ENCODE measurements around the gene ABCB7.

The ABCB7 gene

GRCh38 chrX:75107863-75108509 lies 48.1 kb downstream of the ABCB7 start:
- no peak overlapping the region for H3K9ac ChIP-seq
- no peaks in the 10 kb centered on the region for H3K36me3 ChIP-seq (ENCODE audit: insufficient read depth)
- H2AFZ ChIP-seq (ENCODE audit: low read depth), result no peak overlapping the region
- no peaks in the 10 kb centered on the region for H3K4me1 ChIP-seq (ENCODE audit: low read depth, poor library complexity, severe bottlenecking)
- H3K4me2 ChIP-seq, result no peak overlapping the region
- no peaks in the 10 kb centered on the region for H4K20me1 ChIP-seq (ENCODE audit: insufficient read depth)
- H3K27me3 ChIP-seq (ENCODE audit: insufficient read depth, low read depth), result no peaks in the 10 kb centered on the region
- TF ChIP-seq CTCF (conservative IDR thresholded peaks at IDR 0.05; ENCODE audit: low read depth, low read length), result no peak
- H3K27ac ChIP-seq, result no peak overlapping the region
- H3K79me2 ChIP-seq (ENCODE audit: insufficient read depth, low read depth), result no peaks in the 10 kb centered on the region
- no peak overlapping the region for H3K4me3 ChIP-seq (IDR thresholded peaks at IDR 0.05; ENCODE audit: insufficient read depth, low read depth, low read length)

GRCh38 chrX:75106772-75107171 lies 49.3 kb downstream of the ABCB7 start:
- H3K4me2 ChIP-seq, result no peak overlapping the region

GRCh38 chrX:75096331-75096730 lies 59.8 kb downstream of the ABCB7 start:
- Histone ChIP-seq H3K4me1 (ENCODE audit: low read depth, poor library complexity, severe bottlenecking) (no peaks in the 10 kb centered on the region), H3K4me3 (IDR thresholded peaks at IDR 0.05; ENCODE audit: insufficient read depth, low read depth, low read length) (no peak overlapping the region), H3K4me2 (no peak overlapping the region), H3K27ac (no peak overlapping the region), H3K27me3 (ENCODE audit: insufficient read depth, low read depth) (no peaks in the 10 kb centered on the region), H3K9ac (no peak overlapping the region), H3K79me2 (ENCODE audit: insufficient read depth, low read depth) (no peaks in the 10 kb centered on the region), H2AFZ (ENCODE audit: low read depth) (no peak overlapping the region), H4K20me1 (ENCODE audit: insufficient read depth) (no peaks in the 10 kb centered on the region), H3K36me3 (ENCODE audit: insufficient read depth) (no peaks in the 10 kb centered on the region)
- TF ChIP-seq CTCF (conservative IDR thresholded peaks at IDR 0.05; ENCODE audit: low read depth, low read length), result no peak

More at GRCh38 chrX:75106772-75107171, 49.3 kb downstream of the ABCB7 start:
- no peaks in the 10 kb centered on the region for H3K4me1 ChIP-seq (ENCODE audit: low read depth, poor library complexity, severe bottlenecking)
- no peak overlapping the region for H2AFZ ChIP-seq (ENCODE audit: low read depth)
- H4K20me1 ChIP-seq (ENCODE audit: insufficient read depth), result no peaks in the 10 kb centered on the region
- H3K27ac ChIP-seq, result no peak overlapping the region
- H3K36me3 ChIP-seq (ENCODE audit: insufficient read depth), result no peaks in the 10 kb centered on the region
- no peak for TF ChIP-seq CTCF (conservative IDR thresholded peaks at IDR 0.05; ENCODE audit: low read depth, low read length)
- no peaks in the 10 kb centered on the region for H3K79me2 ChIP-seq (ENCODE audit: insufficient read depth, low read depth)
- no peaks in the 10 kb centered on the region for H3K27me3 ChIP-seq (ENCODE audit: insufficient read depth, low read depth)
- no peak overlapping the region for H3K9ac ChIP-seq
- H3K4me3 ChIP-seq (IDR thresholded peaks at IDR 0.05; ENCODE audit: insufficient read depth, low read depth, low read length), result no peak overlapping the region

- no peak for TF ChIP-seq CTCF (conservative IDR thresholded peaks at IDR 0.05; ENCODE audit: low read depth, low read length)
- no peaks in the 10 kb centered on the region for H3K36me3 ChIP-seq (ENCODE audit: insufficient read depth)
- H2AFZ ChIP-seq (ENCODE audit: low read depth), result no peak overlapping the region
- no peak overlapping the region for H3K9ac ChIP-seq
- no peaks in the 10 kb centered on the region for H4K20me1 ChIP-seq (ENCODE audit: insufficient read depth)
- H3K4me1 ChIP-seq (ENCODE audit: low read depth, poor library complexity, severe bottlenecking), result no peaks in the 10 kb centered on the region
- H3K4me3 ChIP-seq (IDR thresholded peaks at IDR 0.05; ENCODE audit: insufficient read depth, low read depth, low read length), result no peak overlapping the region
- H3K27ac ChIP-seq, result no peak overlapping the region
- H3K79me2 ChIP-seq (ENCODE audit: insufficient read depth, low read depth), result no peaks in the 10 kb centered on the region
- no peaks in the 10 kb centered on the region for H3K27me3 ChIP-seq (ENCODE audit: insufficient read depth, low read depth)
- no peak overlapping the region for H3K4me2 ChIP-seq
These were observed 69.3 kb downstream of the ABCB7 start for GRCh38 chrX:75086731-75087195.
